RCC 7860 (cell line): Measurements from ENCODE around the gene ANKS1B.

Experiments
- DNase-seq: peaks from one replicate; pipeline ENCODE4 v3.0.0-alpha.2; 2015; ENCODE audit warnings: low spot score
- FAIRE-seq: peaks from 2 replicates; lab custom pipeline; 2012; peaks lifted over from hg19 to GRCh38; lab: Jason Lieb, UNC

Gene ANKS1B

GRCh38 chr12:99093166-99093565, 891.6 kb downstream of the ANKS1B start:
- DNase-seq (no peak), FAIRE-seq (no peak)

DNA sequence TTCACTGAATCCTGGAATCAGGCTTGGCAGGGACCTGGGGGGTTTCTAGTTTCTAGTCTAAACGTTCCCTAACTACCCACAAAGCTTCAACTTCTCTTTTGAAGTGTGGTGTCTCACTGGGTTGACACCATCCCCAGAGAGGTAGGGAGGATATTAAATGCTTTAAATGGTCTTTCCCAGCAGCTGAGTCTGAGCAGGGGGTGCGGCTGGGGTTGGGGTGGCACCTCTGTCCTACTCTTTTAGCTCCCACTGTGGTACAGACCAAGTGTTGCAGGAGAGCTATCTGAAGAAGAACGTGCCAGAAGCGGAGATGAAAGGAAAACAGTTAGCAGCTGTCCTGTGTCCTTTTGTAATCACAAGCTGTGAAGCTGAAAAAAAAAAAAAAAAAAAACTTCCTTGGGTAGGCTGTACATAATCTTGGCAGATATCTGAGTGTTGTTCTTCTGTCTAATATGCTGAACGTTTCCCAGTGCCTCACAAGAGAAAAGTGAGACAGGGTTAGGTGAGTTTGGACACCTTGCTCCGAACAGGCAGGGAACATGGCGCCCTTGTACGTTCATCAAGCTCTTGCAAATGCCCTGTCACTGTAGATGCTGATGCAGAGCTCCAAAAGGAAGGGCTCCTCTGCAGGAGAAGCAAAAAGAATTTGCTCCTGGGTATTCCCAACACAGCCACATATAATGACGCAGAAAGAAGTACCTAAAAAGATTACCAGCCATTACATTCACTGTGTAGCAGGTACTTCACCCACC, 892.5 kb downstream of the ANKS1B start:
- no peak for FAIRE-seq
- no peak for DNase-seq

- FAIRE-seq (no peak), DNase-seq (no peak)
These were observed 897.5 kb downstream of the ANKS1B start for GRCh38 chr12:99087278-99087677.

GRCh38 chr12:99079811-99080210, 904.9 kb downstream of the ANKS1B start:
- DNase-seq, result no peak
- no peak for FAIRE-seq

GRCh38 chr12:99068993-99069747, 915.6 kb downstream of the ANKS1B start:
- DNase-seq, result no peak
- no peak for FAIRE-seq

DNA sequence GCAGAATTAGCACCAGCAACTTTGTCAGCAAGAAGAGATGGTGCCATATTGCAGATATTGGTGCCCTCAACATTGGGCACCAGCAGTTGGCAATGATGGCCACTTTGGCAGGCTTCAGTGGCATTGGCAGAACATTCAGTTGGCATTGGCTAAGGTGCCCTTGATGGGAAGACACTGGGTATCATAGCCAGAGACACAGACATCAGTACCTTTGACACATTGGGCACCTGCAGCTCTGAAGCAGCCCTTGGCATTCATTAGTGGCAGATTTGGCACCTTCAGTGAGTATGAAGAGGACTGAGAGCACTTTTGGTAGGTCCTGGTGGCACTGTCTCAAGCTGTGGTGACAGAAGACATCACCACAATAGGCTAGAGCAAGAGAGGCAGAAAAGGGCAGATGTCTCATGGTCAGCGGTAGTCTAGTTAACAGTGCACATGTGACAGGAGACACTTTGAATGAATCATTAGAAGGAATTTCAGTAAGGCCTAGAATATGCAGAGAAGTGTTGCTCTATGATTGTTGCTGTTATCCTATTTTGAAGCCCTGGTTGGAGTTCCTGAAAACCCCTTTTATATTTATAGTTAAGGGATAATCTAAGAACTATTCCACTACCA, 917.5 kb downstream of the ANKS1B start:
- DNase-seq, result no peak
- FAIRE-seq, result no peak

GRCh38 chr12:99066726-99067125, 918.0 kb downstream of the ANKS1B start:
- DNase-seq (no peak), FAIRE-seq (no peak)

- FAIRE-seq (no peak), DNase-seq (no peak)
These were observed 921.6 kb downstream of the ANKS1B start for GRCh38 chr12:99063182-99063581.

DNA sequence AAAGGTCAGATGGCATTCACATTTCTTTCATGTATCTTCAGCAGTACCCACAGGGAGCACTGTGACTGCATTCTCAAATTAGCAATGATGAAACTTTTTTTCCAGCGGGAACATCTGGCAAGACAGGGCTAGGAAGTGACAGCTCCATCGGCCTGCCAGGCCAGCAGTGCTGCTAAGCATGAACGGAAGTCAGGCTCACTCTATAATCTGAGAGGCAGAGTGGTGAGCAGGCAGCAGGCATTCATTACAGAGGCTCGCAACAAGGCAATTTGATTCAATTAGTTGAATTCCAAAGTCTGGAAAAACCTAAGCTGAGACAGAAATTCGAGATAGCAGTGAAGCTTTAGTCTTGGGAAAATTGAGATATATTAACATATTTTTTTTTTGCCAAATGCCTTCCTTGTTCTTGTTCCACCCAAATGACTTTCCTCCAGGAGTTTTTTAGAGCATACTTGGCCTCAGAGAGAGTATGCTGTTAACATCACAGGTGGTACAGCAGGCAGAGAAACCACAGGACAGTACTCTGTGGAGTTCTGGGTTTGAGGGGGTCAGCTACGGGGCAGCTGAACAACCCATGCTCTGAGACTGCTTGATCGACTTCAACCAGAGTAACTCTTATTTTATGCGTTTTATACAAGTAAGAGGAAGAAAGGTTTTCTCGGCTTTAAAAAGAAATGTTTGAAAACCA, 924.8 kb downstream of the ANKS1B start:
- no peak for DNase-seq
- FAIRE-seq, result no peak

- FAIRE-seq (no peak), DNase-seq (no peak)
These were observed 927.1 kb downstream of the ANKS1B start for GRCh38 chr12:99057670-99058069.

- FAIRE-seq, result no peak
- no peak for DNase-seq
These were observed 928.5 kb downstream of the ANKS1B start for GRCh38 chr12:99056186-99056585.

GRCh38 chr12:99055299-99055698, 929.4 kb downstream of the ANKS1B start:
- FAIRE-seq (no peak), DNase-seq (no peak)

- no peak for FAIRE-seq
These were observed 930.1 kb downstream of the ANKS1B start for GRCh38 chr12:99054601-99055128.

GRCh38 chr12:99053616-99054362, 930.9 kb downstream of the ANKS1B start:
- FAIRE-seq (no peak), DNase-seq (no peak)

More at GRCh38 chr12:99054601-99055128, 930.1 kb downstream of the ANKS1B start:
- DNase-seq, result no peak

GRCh38 chr12:99049774-99050173, 935.0 kb downstream of the ANKS1B start:
- FAIRE-seq, result no peak
- no peak for DNase-seq

- no peak for DNase-seq
- FAIRE-seq, result no peak
These were observed 939.6 kb downstream of the ANKS1B start for GRCh38 chr12:99045158-99045557.

- FAIRE-seq, result peak; percentile 57
- DNase-seq, result peak; percentile 35
These were observed 941.3 kb downstream of the ANKS1B start for GRCh38 chr12:99043319-99043914.

- DNase-seq (no peak), FAIRE-seq (no peak)
These were observed 942.5 kb downstream of the ANKS1B start for GRCh38 chr12:99042226-99042625.

DNA sequence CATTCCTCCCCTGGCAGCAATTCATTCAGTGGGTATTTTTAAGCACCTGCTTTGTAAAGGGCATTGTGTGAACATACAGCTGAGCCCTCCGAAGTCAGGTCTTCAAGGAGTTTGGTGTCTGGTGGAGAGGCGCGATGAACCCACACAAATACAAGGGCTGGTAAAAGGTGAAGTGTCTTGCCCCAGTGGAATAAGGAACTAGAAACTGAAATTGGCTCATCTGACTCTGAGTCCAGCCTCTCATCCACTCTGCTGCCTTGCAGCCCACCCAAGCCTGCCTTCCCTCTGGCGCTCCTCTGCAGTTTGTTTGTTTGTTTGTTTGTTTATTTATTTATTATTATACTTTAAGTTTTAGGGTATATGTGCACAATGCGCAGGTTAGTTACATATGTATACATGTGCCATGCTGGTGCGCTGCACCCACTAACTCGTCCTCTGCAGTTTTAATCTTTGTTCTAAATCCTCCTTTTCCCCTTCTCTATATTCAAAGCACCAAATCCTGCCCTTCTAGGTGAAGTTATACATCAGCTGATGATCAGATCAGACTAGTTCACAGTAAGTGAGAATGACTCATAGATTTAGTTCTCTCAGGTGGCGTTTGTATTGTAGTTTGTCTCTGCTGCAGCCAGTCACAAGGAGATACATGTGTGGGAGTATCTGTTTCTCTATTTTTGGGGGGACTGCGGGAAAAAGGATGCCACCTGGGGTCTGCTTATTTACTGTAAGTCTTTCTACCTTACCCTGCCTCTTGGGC, 945.2 kb downstream of the ANKS1B start:
- FAIRE-seq (no peak), DNase-seq (no peak)
